ENCODE data around the gene ZNF79.

DNA sequence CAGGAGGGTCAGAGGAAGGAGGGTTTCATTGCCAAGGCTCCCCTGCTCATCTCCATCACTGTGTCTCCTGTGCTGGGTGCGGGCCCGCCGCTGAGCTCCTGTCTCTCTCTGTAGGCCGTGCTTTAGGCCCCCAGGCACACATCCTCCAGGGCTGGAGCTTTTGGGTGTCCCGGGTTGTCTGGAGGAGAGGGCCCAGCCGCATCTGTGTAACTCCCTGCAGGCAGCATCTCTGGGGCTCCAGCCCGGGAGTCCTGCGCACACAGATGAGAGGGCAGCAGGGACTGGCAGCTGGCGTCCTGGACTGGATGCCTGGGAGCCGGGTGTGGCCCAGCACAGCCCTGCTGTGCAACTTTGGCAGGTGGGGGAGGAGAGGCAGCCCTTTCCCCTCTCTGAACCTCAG lies 67.3 kb downstream of the ZNF79 start:
- TF ChIP-seq, protein P1, sequence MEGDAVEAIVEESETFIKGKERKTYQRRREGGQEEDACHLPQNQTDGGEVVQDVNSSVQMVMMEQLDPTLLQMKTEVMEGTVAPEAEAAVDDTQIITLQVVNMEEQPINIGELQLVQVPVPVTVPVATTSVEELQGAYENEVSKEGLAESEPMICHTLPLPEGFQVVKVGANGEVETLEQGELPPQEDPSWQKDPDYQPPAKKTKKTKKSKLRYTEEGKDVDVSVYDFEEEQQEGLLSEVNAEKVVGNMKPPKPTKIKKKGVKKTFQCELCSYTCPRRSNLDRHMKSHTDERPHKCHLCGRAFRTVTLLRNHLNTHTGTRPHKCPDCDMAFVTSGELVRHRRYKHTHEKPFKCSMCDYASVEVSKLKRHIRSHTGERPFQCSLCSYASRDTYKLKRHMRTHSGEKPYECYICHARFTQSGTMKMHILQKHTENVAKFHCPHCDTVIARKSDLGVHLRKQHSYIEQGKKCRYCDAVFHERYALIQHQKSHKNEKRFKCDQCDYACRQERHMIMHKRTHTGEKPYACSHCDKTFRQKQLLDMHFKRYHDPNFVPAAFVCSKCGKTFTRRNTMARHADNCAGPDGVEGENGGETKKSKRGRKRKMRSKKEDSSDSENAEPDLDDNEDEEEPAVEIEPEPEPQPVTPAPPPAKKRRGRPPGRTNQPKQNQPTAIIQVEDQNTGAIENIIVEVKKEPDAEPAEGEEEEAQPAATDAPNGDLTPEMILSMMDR (IDR thresholded peaks at IDR 0.05): no peak
- no peak for TF ChIP-seq POLR2A (IDR thresholded peaks at IDR 0.05)
